SHP77 (cell line): ENCODE results near the gene EPN3.

Source experiments
- DNase-seq, 2 experiments: peaks; one replicate each; lab custom pipeline; 2025; lab: John Stamatoyannopoulos, UW

EPN3 gene

GRCh38 chr17:50511058-50511457 lies 21.5 kb upstream of the EPN3 start:
- DNase-seq, result no peak

- DNase-seq, result no peak
These were observed 19.0 kb upstream of the EPN3 start for GRCh38 chr17:50513495-50513894.

DNA sequence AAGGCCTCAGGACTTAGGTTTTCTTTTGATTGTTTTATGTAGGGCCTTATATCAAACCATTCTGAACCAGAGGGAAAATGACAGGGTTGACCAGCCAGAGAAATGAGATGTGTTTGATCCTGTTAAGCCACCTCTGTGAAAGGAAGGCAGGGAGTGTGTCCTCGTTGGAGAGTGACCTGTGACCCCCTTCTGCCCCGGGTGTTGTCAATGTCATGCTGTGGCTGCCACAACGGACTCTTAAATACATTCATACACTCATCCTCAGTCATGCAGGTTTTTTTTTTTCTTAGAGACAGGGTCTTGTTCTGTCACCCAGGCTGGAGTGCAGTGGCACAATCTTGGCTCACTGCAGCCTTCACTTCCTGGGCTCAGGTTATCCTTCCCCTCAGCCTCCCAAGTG lies 18.1 kb upstream of the EPN3 start:
- DNase-seq, result no peak

GRCh38 chr17:50514936-50515702 lies 17.4 kb upstream of the EPN3 start:
- DNase-seq, result no peak

DNA sequence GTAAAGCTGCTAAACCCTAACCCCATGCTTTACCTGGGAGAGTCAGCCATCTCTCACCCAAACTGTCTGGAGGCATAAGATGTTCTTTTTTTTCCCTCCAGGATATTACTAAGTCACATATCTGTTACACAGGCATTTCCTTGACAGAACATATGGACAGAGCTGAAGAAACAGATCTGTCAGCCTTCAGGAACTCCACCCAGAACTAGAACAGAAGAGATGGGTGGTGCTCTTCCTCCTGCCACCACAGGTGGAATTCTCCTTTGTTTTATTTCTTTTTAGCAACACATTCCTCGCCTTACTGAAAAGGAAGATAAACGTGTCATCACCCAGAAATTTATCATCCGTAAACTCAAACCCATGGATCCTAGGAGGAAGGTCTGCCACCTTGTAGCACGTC lies 15.5 kb upstream of the EPN3 start:
- DNase-seq, result no peak

- DNase-seq, result no peak
These were observed 14.8 kb upstream of the EPN3 start for GRCh38 chr17:50517504-50518383.

DNA sequence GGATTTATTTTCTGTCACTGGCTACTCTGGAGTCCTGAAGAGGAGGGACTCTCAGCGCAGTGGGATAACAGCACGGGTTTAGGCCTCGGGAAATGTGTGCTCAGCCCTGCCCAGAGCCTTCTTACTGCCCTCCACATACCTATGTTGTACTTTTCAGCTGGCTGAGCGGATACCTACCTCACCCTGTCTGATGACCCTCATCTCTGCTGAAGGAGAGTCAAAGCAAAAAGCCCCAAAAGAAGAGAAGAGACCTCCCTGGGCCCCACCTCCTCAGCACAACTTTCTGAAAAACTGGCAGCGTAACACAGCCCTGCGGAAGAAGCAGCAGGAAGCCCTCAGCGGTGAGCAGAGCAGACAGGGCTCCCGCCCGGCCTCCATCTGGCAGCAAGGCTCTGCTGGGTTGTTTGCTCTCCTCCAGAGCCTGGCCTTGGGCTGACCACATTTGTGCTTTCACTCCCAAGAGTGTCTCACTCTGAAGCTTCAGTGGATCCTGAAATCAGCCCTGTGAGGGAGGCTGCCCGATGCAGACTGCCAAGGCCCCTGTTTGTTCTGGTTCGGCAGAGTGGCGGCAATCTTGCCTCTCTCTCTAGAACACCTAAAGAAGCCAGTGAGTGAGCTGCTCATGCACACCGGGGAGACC lies 14.0 kb upstream of the EPN3 start:
- DNase-seq, result no peak

- no peak for DNase-seq
These were observed 13.2 kb upstream of the EPN3 start for GRCh38 chr17:50519141-50519834.

GRCh38 chr17:50520483-50520882 lies 12.1 kb upstream of the EPN3 start:
- DNase-seq, result no peak

DNA sequence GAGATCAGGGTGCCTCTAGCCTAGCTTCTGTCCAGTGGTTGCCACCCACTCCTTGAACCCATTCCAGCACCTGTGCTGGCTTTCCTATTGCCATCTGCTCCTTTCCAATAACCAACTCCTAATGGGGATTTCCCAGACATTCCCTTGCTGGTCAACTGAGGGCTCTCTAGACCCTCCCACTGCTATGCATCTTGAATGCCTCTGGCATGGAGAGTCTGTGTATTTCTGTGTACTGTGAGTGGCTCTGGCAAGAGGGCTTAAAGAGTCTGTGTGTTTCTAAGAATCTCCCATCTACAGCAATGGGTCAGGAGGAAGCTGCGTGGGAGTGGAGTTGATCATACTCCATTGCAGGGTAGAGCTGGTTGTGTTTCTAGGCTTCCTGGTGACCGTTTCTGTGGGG lies 11.0 kb upstream of the EPN3 start:
- no peak for DNase-seq

- no peak for DNase-seq
These were observed 9.8 kb upstream of the EPN3 start for GRCh38 chr17:50522766-50523165.

DNA sequence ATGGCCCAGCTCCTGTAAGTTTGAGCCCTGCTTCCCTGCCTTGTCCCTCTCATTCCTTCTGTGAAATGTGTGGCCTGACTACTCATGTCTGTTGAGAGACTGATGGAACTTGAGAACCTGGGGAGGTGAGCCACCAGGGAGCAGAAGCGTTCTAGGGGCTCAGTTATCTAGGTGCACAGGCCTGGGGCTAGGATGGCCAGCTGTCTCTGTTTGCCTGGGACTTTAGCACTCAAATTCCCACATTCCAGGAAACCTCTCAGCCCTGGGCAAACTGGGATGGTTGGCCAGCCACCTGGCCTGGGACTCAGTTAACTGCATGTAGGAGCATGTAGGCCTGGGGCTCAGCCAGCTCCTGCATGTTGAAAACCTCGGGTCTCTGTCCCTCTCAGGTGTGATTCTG lies 9.3 kb upstream of the EPN3 start:
- no peak for DNase-seq

DNA sequence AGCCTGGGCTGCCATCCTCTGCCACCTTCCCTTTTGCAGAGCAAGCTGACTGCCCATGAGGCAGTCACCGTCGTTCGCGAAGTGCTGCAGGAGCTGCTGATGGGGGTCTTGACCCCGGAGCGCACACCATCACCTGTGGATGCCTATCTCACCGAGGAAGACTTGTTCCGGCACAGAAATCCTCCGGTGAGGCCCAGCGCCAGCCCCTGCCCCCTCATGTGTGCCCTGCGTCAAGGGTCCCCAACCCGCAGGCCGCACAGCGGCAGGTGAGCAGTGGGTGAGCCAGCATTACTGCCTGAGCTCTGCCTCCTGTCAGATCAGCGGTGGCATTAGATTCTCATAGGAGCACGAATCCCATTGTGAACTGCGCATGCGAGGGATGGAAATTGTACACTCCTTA lies 7.7 kb upstream of the EPN3 start:
- DNase-seq, result no peak

DNA sequence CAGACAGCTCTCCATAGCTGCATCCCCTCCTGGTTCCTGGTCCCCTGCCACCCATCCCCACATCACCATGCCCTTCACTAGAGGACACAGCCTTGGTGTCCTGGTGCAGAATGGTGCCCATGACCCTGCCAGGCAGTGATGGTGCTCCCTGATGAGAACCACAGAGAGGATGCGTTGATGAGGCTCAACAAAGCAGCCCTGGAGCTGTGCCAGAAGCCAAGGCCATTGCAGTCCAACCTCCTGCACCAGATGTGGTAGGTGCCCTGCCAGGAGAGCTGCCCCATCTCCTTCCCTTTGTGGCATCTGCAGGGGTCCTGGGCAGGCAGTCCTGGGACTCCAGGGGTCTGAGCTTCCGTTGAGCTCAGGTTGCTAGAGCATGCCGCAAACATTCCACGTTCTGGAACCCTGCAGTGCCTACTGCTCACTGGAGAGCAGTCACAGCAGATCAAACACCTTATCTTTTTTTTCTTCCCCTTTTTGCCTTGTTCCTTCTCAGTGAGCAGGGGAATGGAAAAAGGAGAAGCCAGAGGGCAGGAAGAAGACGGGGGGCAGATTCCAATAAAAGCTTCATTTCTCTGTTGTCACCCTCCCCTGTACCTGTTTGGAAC lies 5.3 kb upstream of the EPN3 start:
- no peak for DNase-seq

DNA sequence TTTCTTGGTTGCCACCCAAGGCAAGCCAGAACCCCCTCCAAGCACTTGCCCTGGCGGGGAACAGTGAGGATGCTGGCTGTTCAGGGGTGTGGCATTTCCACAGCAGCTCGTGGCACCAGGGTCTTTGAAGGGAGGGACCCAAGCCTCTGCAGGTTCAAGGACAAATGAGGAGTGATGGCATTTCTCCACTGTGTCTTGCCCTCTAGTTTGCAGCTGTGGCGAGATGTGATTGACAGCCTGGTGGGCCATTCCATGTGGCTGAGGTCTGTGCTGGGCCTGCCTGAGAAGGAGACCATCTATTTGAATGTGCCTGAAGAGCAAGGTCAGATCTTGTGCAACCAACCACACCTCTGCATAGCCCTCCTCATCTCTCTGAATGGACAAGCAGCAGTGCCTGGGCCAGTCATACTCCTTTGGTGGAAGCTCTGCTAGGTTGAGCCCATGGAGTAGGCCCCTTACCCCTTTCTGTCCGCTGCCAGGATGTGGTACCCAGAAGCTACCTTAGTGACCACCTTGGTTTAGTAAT lies 4.5 kb upstream of the EPN3 start:
- DNase-seq, result no peak

- no peak for DNase-seq
These were observed 2.7 kb upstream of the EPN3 start for GRCh38 chr17:50529849-50530248.

DNA sequence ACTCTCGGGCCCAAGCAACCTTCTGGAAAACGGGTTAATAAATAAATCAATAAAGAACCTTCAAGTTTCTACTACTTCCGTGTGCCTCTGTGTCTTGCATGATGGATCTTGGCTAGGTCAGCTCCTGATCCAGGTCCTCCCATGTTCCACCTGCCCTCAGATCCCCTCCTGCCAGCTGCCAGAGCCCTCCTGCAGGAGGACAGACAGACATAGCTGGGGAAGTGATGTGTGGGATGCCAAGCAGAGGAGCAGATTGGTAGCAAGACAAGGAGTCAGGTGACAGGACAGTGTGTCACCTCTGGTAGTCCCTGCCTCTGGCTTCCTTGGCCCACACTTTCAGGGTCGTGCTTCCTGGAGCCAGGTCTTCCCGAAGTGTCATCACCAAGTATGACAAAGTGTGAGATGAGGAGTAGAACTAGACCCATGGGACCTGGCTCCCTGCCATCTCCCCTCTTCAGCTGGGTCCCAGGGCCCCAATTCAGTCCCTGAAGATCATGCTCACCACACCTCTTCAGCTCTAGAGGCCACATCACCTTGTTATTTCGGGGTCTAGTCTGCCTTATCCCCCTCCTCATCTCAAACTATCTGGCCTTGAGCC lies 1.0 kb upstream of the EPN3 start:
- DNase-seq, result no peak

GRCh38 chr17:50533185-50533584 lies 650 bp downstream of the EPN3 start:
- no peak for DNase-seq

DNA sequence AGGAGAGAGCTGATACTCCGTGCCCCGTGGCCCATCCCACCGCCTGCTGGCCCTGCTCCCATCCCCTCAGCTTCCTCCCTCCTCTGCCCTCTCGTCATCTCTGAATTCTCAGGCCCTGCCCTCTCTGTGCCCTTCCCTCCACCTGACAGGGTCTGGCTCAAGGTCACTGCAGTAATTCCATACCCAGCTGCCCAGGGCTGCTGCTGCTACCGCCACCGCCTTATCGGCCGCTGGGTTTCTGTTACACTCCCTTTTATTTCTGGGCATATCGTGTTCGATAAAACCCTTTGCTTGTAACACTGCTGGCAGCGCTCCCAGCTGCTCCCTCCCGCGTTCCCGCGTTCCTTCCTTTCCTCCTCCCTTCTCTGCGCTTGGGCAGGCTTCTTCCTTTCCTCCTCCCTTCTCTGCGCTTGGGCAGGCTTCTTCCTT lies 1.2 kb downstream of the EPN3 start:
- DNase-seq, result peak in 1 of 2 experiments; percentile 21

- DNase-seq, result peak; percentile 26 to 34
These were observed 1.9 kb downstream of the EPN3 start for GRCh38 chr17:50534222-50534978.
